ENCODE measurements around the gene KIAA0825.

KIAA0825 gene

GRCh38 chr5:94508461-94509148 lies 109.8 kb downstream of the KIAA0825 start:
- DNase-seq: no peak

DNA sequence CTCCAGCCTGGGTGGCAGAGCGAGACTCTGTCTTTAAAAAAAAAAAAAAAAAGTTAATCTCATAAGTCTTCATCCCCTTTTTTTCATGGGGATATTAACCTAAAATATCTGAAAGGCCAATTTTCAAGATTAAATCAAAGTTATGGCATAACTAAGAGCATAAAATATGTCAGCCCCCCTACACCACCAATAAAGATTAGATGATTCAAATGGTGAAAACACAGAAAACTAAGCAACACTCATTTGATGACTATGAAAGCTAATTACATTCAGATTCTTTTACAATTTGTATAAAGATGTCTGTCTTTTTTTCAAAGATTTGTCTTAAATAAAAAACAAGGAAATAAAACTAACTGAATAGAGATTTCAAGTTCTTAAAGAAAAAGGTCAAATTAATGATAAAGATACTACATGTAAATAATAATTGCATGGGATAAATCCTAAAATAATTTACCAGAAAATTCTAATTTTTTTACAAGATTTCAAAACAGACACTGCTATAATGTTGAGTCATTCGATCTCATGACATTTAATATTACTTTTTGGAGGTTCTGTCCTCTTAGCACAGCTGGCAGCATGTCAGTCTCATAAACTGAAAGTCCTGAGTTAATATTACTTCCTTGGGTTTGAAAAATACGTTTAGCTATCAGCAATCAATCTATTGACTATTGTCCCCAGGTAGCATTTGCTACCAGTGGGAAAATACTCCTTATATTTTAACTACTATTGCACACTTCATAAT lies 112.9 kb downstream of the KIAA0825 start:
- no peak for DNase-seq

GRCh38 chr5:94503677-94504076 lies 114.7 kb downstream of the KIAA0825 start:
- DNase-seq: no peak

DNA sequence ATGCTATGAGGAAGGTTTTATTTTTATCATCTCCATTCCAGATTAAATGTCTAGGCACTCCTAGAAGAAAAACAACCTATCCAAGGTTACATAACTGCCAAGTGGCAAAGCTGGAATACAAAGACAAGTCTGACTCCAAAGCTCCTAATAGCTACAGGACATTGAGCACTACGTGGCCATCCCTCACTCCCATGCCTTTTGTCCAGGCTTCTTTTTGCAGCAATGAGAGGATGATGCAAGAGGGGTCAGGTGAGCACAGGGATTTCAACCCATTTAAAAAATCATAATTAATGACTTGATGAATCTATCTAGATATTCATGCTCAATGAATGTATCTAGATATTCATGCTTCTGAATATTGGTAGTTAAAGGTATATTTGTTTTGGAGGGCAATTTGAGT lies 117.0 kb downstream of the KIAA0825 start:
- no peak for DNase-seq

GRCh38 chr5:94499806-94500205 lies 118.6 kb downstream of the KIAA0825 start:
- no peak for DNase-seq

GRCh38 chr5:94498199-94498598 lies 120.2 kb downstream of the KIAA0825 start:
- no peak for DNase-seq

DNA sequence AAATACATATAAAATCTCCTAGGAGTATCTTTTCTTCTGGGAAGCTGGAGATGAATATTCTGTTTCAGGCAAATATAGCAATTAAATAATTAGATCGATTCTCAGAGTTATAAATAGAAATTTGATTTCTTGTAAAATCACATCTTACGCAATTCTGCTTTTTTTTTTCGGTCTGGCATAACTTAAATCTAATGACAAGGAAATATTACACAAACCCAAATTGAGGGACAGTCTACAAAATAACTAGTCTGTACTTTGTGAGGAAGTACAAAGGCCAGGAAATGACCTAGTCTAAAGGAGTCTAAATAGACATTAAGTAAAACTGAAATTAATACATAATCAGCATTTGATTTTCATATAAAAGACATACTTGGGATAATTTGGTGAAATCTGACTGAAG lies 133.3 kb downstream of the KIAA0825 start:
- DNase-seq: no peak

GRCh38 chr5:94481059-94481458 lies 137.3 kb downstream of the KIAA0825 start:
- no peak for DNase-seq

DNA sequence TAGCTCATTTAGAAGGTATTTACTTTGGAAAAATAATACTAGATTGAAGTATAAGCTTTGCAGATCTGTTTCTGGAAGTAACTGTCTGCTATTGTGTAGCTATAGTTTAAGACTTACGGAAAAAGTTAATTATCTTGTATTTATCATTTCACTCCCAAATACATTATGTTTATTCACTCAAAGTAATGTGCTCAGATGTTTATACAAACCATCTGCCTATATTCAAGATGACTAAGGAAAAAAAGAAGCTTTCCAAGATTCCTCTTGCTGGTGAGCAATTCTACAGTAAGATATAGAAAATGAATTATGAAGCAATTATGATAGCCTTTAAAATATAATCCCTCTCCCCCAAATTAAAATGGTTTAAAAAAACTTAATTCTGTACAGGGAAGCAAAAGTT lies 137.9 kb downstream of the KIAA0825 start:
- DNase-seq: no peak

GRCh38 chr5:94473936-94474335 lies 144.5 kb downstream of the KIAA0825 start:
- DNase-seq: no peak

DNA sequence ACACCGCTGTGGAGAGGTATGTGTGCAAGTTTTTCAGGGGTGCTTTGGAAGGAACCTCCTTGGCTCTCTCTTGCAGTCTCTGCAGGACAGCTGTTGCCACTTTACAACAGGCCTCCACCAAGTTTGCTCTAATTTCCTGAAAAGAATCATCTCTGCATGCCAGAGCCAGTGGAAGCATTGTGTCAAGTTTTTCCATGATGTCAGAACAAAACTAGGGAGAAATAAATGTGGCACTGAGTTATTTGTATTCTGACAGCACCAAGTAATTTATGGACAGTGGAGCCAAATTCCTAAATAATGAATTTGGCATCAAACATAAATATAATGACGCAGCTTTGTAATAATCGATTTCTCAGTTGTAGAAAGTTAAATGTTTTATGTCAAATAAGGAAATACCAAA lies 146.9 kb downstream of the KIAA0825 start:
- DNase-seq: no peak

- no peak for DNase-seq
Measured at GRCh38 chr5:94470802-94471201, 147.6 kb downstream of the KIAA0825 start.

GRCh38 chr5:94469894-94470329 lies 148.5 kb downstream of the KIAA0825 start:
- DNase-seq: no peak

- no peak for DNase-seq
Measured at GRCh38 chr5:94467954-94468930, 150.2 kb downstream of the KIAA0825 start.

DNA sequence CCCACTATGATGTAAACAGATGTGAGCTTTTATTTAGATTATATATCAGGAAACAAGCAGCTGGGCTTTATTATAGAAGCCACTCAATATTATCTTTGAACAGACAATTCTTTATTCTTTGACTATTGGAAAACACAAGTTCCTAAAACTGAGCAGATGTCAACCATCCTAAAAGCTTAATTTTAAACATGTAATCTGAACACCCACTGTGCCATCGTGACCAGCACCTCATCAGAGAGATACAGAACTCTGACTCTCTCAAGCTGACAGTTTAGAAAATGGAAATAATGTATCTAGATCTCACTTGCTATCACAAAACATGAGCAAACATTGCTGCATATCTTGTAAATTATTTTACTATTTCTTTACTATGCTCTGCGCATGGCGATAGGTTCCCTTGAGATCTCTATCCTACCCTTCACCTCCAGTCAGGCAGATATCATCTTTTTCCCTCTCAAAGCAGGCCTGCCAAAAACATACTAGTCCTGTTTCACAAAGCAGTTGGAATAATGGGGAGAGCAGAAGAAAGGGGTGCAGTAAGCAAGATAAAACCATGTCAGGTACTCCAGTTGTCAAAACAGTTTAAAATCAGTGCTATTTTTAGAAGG lies 151.0 kb downstream of the KIAA0825 start:
- no peak for DNase-seq

GRCh38 chr5:94463739-94464138 lies 154.7 kb downstream of the KIAA0825 start:
- no peak for DNase-seq

DNA sequence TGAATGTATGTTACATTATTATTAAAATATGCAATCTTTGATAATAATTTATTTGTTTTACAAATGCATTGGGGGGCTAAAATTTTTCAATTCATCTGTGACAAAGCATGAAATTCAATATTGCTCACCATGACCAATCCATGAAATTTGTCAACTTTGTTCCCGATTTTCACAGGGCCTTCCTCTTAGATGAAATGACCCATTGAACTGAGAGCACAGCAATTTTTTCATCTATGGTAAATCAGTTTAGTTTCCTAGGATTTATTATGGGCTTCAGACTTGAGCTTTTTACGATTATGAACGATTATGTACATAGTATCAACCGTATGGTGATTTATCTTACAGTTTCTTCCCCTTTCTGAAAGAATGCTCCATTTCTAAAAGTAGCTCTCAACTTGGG lies 157.3 kb downstream of the KIAA0825 start:
- no peak for DNase-seq

DNA sequence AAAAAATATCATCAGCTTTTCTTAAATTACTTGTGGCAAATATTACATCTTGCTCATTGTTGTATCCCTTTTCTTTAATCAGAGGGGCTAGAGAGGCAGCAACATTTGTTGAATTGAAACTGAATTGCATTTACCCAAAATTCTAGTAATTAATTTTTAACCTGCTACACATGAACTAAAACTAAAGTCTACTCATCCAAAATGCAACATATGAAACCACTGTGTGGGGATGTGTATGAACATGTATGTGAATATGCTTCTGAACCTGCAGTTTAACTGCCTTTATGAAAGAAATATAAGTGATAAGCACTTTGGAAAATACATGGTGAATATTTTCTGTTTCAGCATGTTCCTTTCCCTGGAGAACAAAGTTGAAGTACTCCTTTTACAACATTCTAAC lies 158.5 kb downstream of the KIAA0825 start:
- DNase-seq: no peak

DNA sequence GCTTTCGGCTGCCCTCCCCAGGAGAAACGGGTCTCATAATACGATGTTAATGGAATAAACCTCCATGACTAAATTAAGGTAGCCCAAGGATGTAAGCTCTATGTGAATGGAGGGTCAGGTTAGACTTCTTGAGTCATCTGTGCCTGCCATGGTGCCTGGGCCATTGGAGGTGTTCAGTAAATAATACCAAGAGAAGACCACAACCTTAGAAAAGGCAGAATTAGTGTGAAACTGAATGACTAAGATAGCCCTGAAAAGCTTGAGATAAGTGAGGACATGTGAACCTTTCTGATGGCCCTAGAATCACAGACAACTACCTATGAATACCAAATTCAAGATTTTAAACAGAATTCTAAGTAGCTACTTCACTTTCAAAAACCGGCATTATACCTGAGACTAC lies 160.6 kb downstream of the KIAA0825 start:
- no peak for DNase-seq

DNA sequence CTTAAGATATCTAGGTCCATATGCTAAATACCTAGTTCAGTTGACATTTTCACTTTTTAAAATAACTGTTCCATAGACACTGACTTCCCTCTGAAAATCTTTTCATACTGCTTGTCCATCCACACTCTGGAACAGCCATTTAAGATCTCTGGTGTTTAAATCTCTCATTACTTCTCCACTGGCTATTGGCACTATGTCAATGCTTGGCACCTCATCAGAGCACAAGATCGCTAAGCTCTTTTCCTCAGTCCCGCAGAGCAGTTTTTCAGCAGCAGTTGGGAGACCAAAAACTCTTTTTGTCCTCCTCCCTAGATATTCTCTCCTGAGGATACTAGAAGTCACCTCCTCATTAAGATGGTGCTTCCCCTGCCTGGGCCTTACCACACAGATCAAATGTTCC lies 172.7 kb downstream of the KIAA0825 start:
- no peak for DNase-seq

- DNase-seq: no peak
Measured at GRCh38 chr5:94442991-94443390, 175.4 kb downstream of the KIAA0825 start.

GRCh38 chr5:94442076-94442475 lies 176.3 kb downstream of the KIAA0825 start:
- DNase-seq: no peak

DNA sequence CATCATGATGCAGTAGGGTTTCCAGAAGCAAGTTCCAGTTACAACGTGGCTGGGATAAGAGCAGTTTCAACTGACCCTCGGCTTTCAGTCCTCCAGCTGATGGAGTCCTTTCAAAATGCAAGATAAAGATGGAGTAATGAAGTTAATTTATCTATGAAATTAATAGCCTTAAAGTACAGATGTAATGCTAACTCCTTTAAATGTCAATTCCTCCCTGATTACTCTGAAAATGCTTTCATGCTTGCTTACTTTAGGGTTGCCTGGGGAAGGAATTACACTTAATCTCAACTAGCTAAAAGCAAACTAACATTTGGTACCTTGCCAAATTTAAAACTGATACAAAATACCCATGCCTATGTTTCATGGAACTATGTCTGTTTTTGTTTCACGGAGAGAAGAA lies 178.4 kb downstream of the KIAA0825 start:
- DNase-seq: no peak
